GM23338 (cell line): ENCODE data around the gene MYH15.

ENCODE experiments used
- CREB1 ChIP-seq: fragments of 250-450 bp; sonication (Bioruptor Pico); IDR thresholded peaks from 2 replicates; pipeline ENCODE4 v1.5.0; 2020; ENCODE audit warnings: low read depth, mild to moderate bottlenecking, moderate library complexity
- CTCF ChIP-seq, 2 experiments: fragments of 200-600 bp in 1 of 2; sonication (generic) in 1 of 2; conservative IDR thresholded peaks; 2 replicates each; pipeline versions ENCODE4 v1.5.1 to v1.6.1; 2016 to 2017; ENCODE audit warnings: antibody characterized with exemption in 2 of 2, low read depth in 2 of 2, mild to moderate bottlenecking in 2 of 2, moderate library complexity in 1 of 2
- EZH2 ChIP-seq: fragments of 200-600 bp; sonication (generic); IDR thresholded peaks from one replicate; pipeline ENCODE4 v1.8.0; 2017; ENCODE audit warnings: antibody characterized with exemption, mild to moderate bottlenecking, low read depth; ENCODE audit not compliant: unreplicated experiment
- EZH2phosphoT487 ChIP-seq: fragments of 200-600 bp; sonication (generic); IDR thresholded peaks from one replicate; pipeline ENCODE4 v1.8.1; 2018; ENCODE audit warnings: antibody characterized with exemption; ENCODE audit not compliant: unreplicated experiment
- JUNB ChIP-seq: IDR thresholded peaks from one replicate; pipeline ENCODE4 v1.6.1; 2016; ENCODE audit warnings: antibody characterized with exemption; ENCODE audit not compliant: unreplicated experiment
- POLR2AphosphoS5 ChIP-seq: IDR thresholded peaks from 2 replicates; pipeline ENCODE4 v1.6.1; 2016; ENCODE audit warnings: antibody characterized with exemption, low read depth
- REST ChIP-seq: IDR thresholded peaks from one replicate; pipeline ENCODE4 v1.6.1; 2018; ENCODE audit warnings: antibody characterized with exemption; ENCODE audit not compliant: unreplicated experiment
- TF ChIP-seq, protein P1 (sequence below): fragments of 250-450 bp; sonication (Bioruptor Pico); IDR thresholded peaks from 2 replicates; pipeline ENCODE4 v1.5.0; 2020; ENCODE audit warnings: mild to moderate bottlenecking, moderate library complexity
- TF ChIP-seq, protein P2 (sequence below): IDR thresholded peaks from 2 replicates; pipeline ENCODE4 v1.6.1; 2016; ENCODE audit warnings: antibody characterized with exemption

DNA sequence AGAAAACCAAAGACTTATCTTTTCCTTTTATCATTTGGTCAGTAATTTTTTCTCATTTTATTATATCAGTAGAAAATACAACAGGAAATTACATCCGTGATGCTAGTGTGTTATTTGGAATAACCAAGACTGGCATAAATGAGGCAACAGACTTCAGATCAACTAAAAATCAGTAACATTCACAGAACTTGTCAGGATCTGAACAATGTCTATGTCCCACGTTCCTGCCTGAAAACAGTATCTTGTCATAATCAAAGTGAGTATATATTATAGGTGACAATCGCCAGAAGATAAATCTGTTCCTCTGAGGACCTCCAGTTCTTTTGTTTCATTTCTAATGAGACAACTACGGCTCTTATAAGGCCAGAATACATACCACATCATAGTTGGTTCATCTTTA is 41.8 kb downstream of the MYH15 start:
- TF ChIP-seq POLR2AphosphoS5 (no peak), CTCF (conservative IDR thresholded peaks at IDR 0.05; ENCODE audit: low read depth in 2 of 2) (no peak), JUNB (no peak), CREB1 (CRISPR knock-in tag) (no peak), EZH2 (no peak), REST (no peak), EZH2phosphoT487 (no peak)
- TF ChIP-seq, protein P1, sequence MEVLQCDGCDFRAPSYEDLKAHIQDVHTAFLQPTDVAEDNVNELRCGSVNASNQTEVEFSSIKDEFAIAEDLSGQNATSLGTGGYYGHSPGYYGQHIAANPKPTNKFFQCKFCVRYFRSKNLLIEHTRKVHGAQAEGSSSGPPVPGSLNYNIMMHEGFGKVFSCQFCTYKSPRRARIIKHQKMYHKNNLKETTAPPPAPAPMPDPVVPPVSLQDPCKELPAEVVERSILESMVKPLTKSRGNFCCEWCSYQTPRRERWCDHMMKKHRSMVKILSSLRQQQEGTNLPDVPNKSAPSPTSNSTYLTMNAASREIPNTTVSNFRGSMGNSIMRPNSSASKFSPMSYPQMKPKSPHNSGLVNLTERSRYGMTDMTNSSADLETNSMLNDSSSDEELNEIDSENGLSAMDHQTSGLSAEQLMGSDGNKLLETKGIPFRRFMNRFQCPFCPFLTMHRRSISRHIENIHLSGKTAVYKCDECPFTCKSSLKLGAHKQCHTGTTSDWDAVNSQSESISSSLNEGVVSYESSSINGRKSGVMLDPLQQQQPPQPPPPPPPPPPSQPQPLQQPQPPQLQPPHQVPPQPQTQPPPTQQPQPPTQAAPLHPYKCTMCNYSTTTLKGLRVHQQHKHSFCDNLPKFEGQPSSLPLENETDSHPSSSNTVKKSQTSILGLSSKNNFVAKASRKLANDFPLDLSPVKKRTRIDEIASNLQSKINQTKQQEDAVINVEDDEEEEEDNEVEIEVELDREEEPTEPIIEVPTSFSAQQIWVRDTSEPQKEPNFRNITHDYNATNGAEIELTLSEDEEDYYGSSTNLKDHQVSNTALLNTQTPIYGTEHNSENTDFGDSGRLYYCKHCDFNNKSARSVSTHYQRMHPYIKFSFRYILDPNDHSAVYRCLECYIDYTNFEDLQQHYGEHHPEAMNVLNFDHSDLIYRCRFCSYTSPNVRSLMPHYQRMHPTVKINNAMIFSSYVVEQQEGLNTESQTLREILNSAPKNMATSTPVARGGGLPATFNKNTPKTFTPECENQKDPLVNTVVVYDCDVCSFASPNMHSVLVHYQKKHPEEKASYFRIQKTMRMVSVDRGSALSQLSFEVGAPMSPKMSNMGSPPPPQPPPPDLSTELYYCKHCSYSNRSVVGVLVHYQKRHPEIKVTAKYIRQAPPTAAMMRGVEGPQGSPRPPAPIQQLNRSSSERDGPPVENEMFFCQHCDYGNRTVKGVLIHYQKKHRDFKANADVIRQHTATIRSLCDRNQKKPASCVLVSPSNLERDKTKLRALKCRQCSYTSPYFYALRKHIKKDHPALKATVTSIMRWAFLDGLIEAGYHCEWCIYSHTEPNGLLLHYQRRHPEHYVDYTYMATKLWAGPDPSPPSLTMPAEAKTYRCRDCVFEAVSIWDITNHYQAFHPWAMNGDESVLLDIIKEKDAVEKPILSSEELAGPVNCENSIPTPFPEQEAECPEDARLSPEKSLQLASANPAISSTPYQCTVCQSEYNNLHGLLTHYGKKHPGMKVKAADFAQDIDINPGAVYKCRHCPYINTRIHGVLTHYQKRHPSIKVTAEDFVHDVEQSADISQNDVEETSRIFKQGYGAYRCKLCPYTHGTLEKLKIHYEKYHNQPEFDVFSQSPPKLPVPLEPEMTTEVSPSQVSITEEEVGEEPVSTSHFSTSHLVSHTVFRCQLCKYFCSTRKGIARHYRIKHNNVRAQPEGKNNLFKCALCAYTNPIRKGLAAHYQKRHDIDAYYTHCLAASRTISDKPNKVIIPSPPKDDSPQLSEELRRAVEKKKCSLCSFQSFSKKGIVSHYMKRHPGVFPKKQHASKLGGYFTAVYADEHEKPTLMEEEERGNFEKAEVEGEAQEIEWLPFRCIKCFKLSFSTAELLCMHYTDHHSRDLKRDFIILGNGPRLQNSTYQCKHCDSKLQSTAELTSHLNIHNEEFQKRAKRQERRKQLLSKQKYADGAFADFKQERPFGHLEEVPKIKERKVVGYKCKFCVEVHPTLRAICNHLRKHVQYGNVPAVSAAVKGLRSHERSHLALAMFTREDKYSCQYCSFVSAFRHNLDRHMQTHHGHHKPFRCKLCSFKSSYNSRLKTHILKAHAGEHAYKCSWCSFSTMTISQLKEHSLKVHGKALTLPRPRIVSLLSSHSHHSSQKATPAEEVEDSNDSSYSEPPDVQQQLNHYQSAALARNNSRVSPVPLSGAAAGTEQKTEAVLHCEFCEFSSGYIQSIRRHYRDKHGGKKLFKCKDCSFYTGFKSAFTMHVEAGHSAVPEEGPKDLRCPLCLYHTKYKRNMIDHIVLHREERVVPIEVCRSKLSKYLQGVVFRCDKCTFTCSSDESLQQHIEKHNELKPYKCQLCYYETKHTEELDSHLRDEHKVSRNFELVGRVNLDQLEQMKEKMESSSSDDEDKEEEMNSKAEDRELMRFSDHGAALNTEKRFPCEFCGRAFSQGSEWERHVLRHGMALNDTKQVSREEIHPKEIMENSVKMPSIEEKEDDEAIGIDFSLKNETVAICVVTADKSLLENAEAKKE = no peak
- TF ChIP-seq, protein P2, sequence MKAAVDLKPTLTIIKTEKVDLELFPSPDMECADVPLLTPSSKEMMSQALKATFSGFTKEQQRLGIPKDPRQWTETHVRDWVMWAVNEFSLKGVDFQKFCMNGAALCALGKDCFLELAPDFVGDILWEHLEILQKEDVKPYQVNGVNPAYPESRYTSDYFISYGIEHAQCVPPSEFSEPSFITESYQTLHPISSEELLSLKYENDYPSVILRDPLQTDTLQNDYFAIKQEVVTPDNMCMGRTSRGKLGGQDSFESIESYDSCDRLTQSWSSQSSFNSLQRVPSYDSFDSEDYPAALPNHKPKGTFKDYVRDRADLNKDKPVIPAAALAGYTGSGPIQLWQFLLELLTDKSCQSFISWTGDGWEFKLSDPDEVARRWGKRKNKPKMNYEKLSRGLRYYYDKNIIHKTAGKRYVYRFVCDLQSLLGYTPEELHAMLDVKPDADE = no peak
